Measurements from ENCODE around the gene CDKAL1. TPM values are rescaled to one million over a fixed set of nuclear protein-coding genes. Genes with fewer than 3 reads are reported as not detected.

CDKAL1 gene
- total RNA-seq, 1 donor from 2014 or later, result 11.3 TPM

- DNase-seq (ENCODE audit: extremely low spot score in 2 of 2), result no peak
- intact Hi-C loops (cut with DNase I), result no loop called here
- no peaks in the 10 kb centered on the region for H3K36me3 ChIP-seq
- no peak overlapping the region for H3K27ac ChIP-seq
- no peaks in the 10 kb centered on the region for H3K4me1 ChIP-seq
- H3K4me3 ChIP-seq, result no peak overlapping the region
- TF ChIP-seq CTCF (IDR thresholded peaks at IDR 0.05) (no peak), POLR2AphosphoS5 (IDR thresholded peaks at IDR 0.05; ENCODE audit: insufficient read depth in 1 of 2, low read depth in 1 of 2) (no peak), POLR2A (IDR thresholded peaks at IDR 0.05) (no peak)
- H3K27me3 ChIP-seq, result no peaks in the 10 kb centered on the region
- H3K9me3 ChIP-seq, result no peaks in the 10 kb centered on the region
Measured at GRCh38 chr6:20846602-20847028, 312.4 kb downstream of the CDKAL1 start.

- Histone ChIP-seq H3K4me1 (no peaks in the 10 kb centered on the region), H3K27ac (no peak overlapping the region), H3K36me3 (no peaks in the 10 kb centered on the region), H3K4me3 (no peak overlapping the region), H3K9me3 (no peaks in the 10 kb centered on the region), H3K27me3 (no peaks in the 10 kb centered on the region)
- intact Hi-C loops (cut with DNase I), result no loop called here
- TF ChIP-seq POLR2AphosphoS5 (IDR thresholded peaks at IDR 0.05; ENCODE audit: insufficient read depth in 1 of 2, low read depth in 1 of 2), result no peak
- TF ChIP-seq POLR2A (IDR thresholded peaks at IDR 0.05), result no peak
- TF ChIP-seq CTCF (IDR thresholded peaks at IDR 0.05), result no peak
- no peak for DNase-seq (ENCODE audit: extremely low spot score in 2 of 2)
Measured at GRCh38 chr6:20847904-20848303, 313.6 kb downstream of the CDKAL1 start.

GRCh38 chr6:20850686-20851416 is 316.6 kb downstream of the CDKAL1 start:
- H3K9me3 ChIP-seq, result no peaks in the 10 kb centered on the region
- no peaks in the 10 kb centered on the region for H3K27me3 ChIP-seq
- DNase-seq (ENCODE audit: extremely low spot score in 2 of 2), result no peak
- TF ChIP-seq POLR2A (IDR thresholded peaks at IDR 0.05) (no peak), CTCF (IDR thresholded peaks at IDR 0.05) (no peak), POLR2AphosphoS5 (IDR thresholded peaks at IDR 0.05; ENCODE audit: insufficient read depth in 1 of 2, low read depth in 1 of 2) (no peak)
- intact Hi-C loops (cut with DNase I), result no loop called here
- H3K36me3 ChIP-seq, result no peaks in the 10 kb centered on the region
- no peak overlapping the region for H3K4me3 ChIP-seq
- no peak overlapping the region for H3K27ac ChIP-seq
- no peaks in the 10 kb centered on the region for H3K4me1 ChIP-seq

GRCh38 chr6:20851795-20852194 is 317.5 kb downstream of the CDKAL1 start:
- no peaks in the 10 kb centered on the region for H3K9me3 ChIP-seq
- intact Hi-C loops (cut with DNase I), result no loop called here
- no peak for DNase-seq (ENCODE audit: extremely low spot score in 2 of 2)

More at GRCh38 chr6:20851795-20852194, 317.5 kb downstream of the CDKAL1 start:
- Histone ChIP-seq H3K4me3 (no peak overlapping the region), H3K36me3 (no peaks in the 10 kb centered on the region), H3K4me1 (no peaks in the 10 kb centered on the region), H3K27me3 (no peaks in the 10 kb centered on the region), H3K27ac (no peak overlapping the region)
- TF ChIP-seq POLR2A (IDR thresholded peaks at IDR 0.05) (no peak), CTCF (IDR thresholded peaks at IDR 0.05) (no peak), POLR2AphosphoS5 (IDR thresholded peaks at IDR 0.05; ENCODE audit: insufficient read depth in 1 of 2, low read depth in 1 of 2) (no peak)

Measured in vagina (tissue), 2 donors.